Kidney epithelial cell (primary cell): Measurements from ENCODE around the gene AKNAD1. TPM values are rescaled to one million over a fixed set of nuclear protein-coding genes. Genes with fewer than 3 reads are reported as not detected.

Source experiments
- DNase-seq: peaks from one replicate; pipeline ENCODE4 v3.0.0-alpha.2; 2010; ENCODE audit warnings: low read depth
- H3K27me3 ChIP-seq: 2 replicates; pipeline ENCODE4 v1.6.0; 2011; ENCODE audit warnings: low read length; ENCODE audit not compliant: control insufficient read depth, insufficient read depth
- H3K36me3 ChIP-seq: 2 replicates; pipeline ENCODE4 v1.5.1; 2011; ENCODE audit warnings: low read length; ENCODE audit not compliant: control insufficient read depth, insufficient read depth
- H3K4me3 ChIP-seq: 2 replicates; pipeline ENCODE4 v1.5.1; 2011; ENCODE audit warnings: low read depth, mild to moderate bottlenecking, control low read depth, low read length
- CTCF ChIP-seq: IDR thresholded peaks from 2 replicates; pipeline ENCODE4 v1.5.1; 2011; ENCODE audit warnings: mild to moderate bottlenecking, moderate library complexity, low read length, control low read depth, inconsistent platforms; ENCODE audit not compliant: insufficient read depth, poor library complexity, severe bottlenecking
- total RNA-seq: library from RNA; depleted of rRNA; stranded (reverse); fragments of >200 nt; gene quantifications from 2 replicates; pipeline ENCODE4 v1.2.3, GENCODE V29; 2015

Gene AKNAD1
- total RNA-seq, 1 donor from 2014 or later, result 1.8 TPM

- DNase-seq, result no peak
- Histone ChIP-seq H3K27me3 (no peaks in the 10 kb centered on the region), H3K4me3 (no peak overlapping the region), H3K36me3 (no peaks in the 10 kb centered on the region)
- TF ChIP-seq CTCF, result no peak
Observed at GRCh38 chr1:108823632-108824031, 33.3 kb downstream of the AKNAD1 start.

- no peaks in the 10 kb centered on the region for H3K27me3 ChIP-seq
- no peaks in the 10 kb centered on the region for H3K36me3 ChIP-seq
- no peak for DNase-seq
- TF ChIP-seq CTCF, result no peak
- no peak overlapping the region for H3K4me3 ChIP-seq
Observed at GRCh38 chr1:108819878-108820277, 37.0 kb downstream of the AKNAD1 start.

- no peak for DNase-seq
- Histone ChIP-seq H3K4me3 (no peak overlapping the region), H3K27me3 (no peaks in the 10 kb centered on the region), H3K36me3 (no peaks in the 10 kb centered on the region)
- TF ChIP-seq CTCF, result no peak
Observed at GRCh38 chr1:108817811-108818210, 39.1 kb downstream of the AKNAD1 start.

- TF ChIP-seq CTCF, result no peak
- H3K4me3 ChIP-seq, result no peak overlapping the region
- DNase-seq, result no peak
- no peaks in the 10 kb centered on the region for H3K27me3 ChIP-seq
- no peaks in the 10 kb centered on the region for H3K36me3 ChIP-seq
Observed at GRCh38 chr1:108817016-108817415, 39.9 kb downstream of the AKNAD1 start.

GRCh38 chr1:108816049-108816893 lies 40.6 kb downstream of the AKNAD1 start:
- H3K27me3 ChIP-seq, result no peaks in the 10 kb centered on the region
- H3K4me3 ChIP-seq, result no peak overlapping the region
- no peaks in the 10 kb centered on the region for H3K36me3 ChIP-seq
- no peak for TF ChIP-seq CTCF
- peak; percentile 86 for DNase-seq

- DNase-seq, result no peak
- TF ChIP-seq CTCF, result no peak
- Histone ChIP-seq H3K36me3 (no peaks in the 10 kb centered on the region), H3K27me3 (no peaks in the 10 kb centered on the region), H3K4me3 (no peak overlapping the region)
Observed at GRCh38 chr1:108815566-108815965, 41.3 kb downstream of the AKNAD1 start.
